MV-4-11 (cell line): Measurements from ENCODE around the gene PSMC3.

Source experiments
- DNase-seq: peaks from one replicate; lab custom pipeline; 2025; lab: John Stamatoyannopoulos, UW

The PSMC3 gene

DNA sequence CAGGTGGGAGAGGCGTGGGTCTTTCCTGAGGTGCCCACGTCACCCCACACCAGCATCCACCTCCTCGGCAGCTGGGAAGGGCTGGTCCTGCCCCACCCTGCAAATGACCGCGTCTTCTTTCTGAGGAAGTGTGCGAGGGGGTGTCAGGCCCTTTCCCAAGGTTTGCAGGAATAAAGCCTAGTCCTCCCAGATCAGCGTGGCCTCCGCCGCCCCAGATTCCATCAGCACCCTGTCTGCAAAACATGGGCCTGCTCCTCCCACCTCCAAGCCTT lies 32.3 kb downstream of the PSMC3 start:
- peak; percentile 52 for DNase-seq

DNA sequence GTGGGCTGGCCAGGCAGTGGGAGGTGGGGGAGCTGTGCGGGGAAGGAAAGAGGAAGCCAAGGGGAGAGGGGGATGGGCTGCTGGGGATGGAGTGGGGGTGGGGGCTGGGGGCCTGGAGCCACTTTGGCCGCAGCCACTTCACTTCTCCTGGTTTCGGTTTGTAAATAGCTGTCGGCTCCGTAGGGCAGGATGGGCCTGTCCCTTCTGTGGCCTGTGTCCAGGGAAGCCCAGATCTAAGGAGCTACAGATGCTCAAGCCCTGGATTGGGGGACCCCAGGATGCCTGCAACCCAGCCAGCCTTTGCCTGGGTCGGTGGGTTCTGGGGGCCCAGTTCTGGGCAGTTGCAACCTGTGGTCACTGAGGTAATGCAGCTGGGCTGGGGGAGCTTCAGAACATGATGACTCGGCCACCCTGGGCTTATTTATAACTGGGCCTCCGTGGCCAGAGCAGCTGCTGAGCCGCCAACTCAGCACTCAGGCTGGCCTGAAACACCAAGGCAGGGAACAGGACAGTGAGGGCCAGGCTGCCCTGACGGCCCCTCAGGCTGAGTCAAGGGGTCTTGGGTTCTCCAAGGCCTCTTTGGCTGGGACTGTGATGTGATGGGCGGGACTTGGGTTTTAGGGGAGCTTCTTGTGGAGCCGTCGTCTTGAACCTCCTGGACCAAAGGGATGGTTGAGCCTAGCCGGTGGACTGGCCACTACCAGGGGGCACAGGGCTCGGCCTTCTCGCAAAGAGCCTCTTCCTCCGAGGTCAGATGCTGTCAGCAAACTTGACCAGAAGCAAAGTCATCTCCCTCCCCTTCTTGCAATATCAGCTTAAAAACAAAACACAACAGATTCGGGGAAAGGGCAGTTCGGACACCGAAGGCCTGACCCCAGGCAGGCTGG lies 32.8 kb downstream of the PSMC3 start:
- peak; percentile 86 for DNase-seq

DNA sequence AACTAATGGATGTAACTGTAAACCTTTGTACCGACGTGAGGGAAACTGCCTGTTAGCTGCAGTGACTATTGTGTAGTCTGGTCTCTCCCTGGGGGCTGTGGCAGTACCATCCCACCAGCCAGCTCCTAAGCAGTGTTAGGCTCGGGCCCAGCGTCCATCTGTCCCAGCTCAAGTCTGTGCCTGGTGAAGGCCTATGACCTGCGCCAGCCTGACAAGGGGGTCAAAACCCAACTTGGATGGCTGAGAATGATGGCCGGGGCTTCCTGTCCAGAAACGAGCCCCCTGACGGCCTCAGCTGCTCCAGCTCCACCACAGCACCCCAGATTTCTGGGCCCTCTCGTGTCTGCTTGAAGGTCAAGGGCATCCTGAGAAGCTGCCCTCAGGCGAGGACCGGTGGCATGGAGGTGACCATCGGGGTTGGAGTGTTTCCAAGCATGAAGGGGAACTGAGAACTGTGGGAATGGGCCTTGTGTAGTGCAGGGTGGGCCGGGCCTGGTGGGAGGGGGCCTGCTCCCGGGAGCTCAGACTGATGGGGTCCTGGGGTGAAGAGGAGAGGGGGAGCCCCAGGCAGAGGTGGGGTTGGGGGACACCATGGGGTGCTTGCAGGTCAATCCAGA lies 33.6 kb downstream of the PSMC3 start:
- peak; percentile 45 for DNase-seq

DNA sequence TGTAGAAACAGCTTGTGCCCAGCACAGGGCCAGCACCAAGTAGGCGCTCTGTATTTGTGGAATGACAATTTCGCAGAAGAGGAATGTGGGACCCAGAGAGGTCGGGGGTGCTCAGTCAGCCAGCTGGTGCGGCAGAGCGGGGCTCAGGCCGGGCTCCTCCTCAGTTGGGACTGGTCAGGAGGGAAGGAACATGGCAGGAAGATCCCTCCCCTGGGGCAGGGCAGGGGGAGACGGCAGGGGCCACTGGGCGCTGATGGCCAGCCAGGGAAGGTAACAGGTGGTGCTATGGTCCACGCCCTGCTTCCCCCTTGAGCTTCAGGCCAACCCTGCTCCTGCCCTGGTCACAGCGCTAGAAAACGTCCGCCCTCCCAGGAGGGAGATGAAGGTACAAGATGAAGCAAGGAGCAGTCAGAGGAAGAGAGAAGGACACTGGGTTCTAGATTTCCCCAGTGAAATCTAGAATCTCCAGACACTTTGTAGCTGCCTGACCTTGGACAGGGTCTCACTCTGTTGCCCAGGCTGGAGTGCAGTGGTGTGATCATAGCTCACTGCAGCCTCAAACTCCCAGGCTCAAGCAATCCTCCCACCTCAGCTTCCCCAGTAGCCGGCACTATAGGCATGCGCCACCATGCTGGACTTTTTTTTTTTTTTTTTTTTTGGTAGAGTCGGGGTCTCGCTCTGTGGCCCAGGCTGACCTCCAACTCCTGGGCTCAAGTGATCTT lies 34.4 kb downstream of the PSMC3 start:
- DNase-seq, result no peak

DNA sequence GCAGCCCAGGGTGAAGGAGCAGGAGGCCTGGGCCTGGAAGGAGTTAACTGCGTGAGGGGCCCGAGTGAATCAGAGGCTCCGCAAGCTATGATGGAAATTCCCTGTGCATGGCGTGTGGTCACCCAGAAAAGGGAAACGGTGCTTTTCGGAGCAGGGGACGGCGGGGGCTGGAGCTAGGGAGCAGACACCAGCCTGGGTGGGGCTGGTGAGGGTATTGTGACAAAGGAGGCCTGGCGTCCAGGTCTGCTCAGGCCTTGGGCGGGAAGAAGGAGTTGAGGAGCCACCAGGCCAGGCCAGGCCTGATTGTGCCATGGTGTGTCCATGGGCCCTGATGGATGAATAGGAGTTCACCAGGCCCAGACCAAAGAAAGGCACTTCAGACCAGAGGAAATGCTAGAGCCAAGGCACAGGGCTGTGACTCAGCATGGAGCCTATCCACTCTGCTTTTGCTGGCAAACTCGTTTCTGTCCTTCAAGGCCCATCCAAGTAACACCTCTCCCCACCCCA lies 35.1 kb downstream of the PSMC3 start:
- peak; percentile 92 for DNase-seq

DNA sequence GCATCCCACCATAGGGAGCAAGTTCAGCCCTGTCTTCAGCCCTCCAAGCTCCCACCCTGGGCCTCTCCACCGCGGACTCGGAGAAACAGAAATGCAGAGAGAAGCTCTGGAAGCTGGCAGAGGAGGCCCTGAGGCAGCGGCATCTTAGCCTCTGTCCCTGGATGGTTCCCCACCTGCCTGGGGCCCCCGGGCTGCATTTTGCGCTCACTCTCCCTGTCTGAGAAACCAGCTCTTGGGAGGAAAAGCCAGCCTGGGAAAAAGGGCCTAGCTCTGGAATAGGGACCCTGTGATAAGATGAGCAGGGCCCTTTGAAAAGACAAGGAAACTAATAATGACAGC lies 35.8 kb downstream of the PSMC3 start:
- DNase-seq, result no peak

DNA sequence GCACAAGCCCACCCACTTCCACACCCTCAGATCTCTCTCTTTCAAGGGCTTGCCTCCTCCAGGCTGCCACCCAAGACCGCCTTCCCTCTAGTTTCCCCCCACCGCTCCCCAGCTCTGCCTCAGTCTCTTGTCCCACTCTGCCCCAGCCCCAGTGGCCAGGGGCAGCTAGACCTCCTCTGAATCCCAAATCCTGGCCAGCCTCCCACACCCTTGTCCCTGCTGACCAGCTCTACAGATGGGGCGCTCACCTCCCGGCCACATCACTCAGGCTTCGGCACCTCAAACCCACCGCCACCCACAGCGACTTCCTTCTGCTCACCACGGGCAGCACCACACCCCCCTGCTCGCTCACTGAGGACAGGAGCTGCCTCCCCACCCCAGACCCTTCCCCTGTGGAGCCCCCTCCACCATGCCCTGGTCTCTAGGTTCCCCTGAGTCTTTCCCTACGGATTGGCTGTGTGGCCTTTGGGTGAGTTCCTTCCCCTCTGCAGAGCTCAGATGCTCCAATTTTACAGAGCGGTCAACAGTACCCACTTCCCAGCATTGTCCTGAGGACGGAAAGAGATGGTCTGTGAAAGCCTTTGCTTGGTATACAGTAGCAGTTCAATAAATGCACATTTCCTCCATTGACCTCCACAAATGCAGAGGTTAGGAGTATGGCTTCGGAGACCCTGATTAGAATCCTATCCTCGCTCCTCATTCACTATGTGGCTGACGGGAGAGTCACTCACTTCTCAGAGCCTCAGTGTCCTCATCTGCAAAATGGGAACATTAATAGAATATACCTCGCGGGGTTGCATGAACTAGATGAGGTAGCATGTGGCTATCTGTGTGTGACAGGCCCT lies 36.4 kb downstream of the PSMC3 start:
- no peak for DNase-seq

DNA sequence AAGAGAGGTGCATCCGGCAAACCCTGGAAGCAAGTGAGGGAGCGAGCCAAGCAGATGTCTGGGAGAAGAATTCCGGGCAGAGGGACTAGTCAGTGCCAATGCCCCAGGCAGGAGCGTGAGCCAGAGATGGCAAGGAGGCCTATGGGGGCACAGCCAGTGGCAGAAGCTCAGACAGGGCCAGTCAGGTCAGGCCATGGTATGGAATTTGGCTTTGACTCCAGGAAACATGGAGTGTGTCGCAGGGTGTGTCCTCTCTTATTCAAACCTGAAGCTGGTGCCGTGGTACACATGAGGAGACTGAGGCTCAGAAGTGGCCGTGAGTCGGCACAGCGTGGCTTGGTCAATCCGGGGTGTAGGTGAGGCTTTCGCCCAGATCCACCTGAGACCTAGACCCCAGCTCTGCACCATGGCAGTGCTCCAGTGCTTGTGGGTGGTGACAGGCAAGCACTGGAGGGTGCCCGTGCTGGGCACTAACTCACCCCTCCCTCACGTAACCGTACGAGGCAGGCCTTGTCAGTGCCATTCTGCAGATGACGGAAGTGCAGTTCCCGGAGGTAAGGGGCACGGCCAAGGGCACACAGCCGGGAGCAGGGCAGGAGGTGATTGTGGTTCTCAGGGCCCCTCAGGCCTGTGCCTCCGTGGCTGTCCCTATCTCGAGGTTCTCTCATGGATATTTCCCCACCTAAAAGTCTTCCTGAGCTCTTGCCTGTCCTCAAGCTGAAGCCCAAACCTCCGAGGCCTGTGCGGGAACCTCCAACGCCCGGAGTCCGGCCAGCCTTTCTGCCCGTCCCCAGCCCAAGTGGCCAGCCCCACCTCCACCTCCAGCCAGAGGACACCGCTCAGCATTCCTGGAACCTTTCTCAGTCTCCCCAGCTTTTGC lies 37.3 kb downstream of the PSMC3 start:
- no peak for DNase-seq

DNA sequence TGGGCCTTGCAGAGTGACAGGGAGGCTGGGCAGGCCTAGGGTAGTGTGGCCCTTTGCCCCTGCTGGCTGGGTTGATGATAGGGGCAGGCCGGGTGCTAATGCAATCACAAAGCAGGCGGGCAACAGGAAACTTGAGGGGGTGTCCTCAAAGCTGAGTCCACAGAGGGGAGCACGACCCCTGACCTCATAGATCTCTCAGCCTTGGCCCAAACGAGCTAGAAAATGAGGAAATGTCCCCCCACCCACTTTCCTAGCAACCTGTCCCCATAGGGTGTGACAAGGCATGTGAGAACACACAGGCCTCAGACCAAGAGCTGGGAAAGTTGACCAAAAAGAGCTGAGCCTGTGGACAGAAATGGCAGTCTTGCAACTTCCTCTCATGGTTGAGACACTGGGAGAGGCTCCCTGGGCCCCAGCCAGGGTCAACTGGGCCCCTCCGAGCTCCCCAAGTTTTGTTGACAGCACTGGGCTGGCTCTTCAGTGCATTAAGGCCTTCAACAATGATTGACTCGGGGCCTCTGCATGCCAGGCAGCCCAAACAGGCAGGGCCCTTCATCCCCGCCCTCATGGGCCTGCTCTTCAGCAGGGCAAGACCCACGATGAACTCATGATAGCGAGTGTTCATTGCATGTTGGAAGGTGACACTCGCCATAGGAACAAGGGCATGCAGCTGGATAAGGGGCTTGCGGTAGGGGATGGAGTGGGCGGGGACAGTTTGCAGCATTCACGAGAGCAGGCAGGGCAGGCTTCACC lies 38.1 kb downstream of the PSMC3 start:
- DNase-seq, result peak; percentile 84

DNA sequence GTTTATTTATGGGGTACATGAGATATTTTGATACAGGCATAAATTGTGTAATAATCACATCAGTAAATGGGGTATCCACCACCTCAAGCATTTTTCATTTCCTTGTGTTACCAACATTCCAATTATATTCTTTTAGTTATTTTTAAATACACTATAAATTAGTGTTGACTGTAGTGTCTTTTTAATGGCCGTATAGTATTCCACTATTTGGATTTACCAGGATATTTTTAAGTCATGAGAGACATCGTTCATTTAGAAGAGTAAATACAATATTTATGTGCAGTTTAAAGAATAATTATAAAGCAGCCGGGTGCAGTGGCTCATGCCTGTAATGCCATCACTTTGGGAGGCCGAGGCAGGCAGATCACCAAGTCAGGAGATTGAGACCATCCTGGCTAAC lies 41.7 kb downstream of the PSMC3 start:
- DNase-seq, result no peak

DNA sequence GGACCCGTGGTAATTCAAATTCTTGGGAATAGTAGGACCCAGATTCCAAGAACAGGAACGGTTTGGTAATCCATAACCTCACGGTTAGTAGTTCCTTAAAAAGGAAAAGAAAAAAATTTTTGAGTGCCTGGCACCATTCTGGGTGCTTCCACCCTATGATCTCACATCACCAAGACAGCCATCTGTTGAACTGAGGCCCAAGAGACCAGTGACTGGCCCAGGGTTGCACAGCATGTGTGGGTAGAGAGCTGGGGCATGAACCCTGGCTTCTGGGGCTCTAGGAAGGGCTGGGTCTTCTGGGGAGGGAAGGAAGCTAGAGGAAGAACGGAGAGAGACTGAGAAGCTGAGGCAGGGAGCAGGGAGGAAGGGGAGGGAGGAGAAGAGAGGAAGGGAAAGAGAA lies 43.2 kb downstream of the PSMC3 start:
- peak; percentile 32 for DNase-seq

DNA sequence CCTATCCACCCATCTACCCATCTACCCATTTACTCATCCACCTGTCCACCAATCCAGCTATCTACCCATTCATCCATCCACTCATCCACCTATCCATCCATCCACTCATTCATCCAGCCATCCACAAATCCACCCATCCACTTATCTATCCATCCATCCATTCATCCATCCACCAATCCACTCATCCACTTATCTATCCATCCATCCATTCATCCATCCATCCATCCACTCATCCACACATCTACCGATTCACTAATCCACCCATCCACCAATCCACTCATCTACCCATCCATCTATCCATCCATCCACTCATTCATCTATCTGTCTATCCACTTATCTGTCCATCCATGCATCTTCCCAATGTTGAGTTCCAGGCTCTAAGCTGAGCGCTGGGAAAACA lies 46.2 kb downstream of the PSMC3 start:
- no peak for DNase-seq

DNA sequence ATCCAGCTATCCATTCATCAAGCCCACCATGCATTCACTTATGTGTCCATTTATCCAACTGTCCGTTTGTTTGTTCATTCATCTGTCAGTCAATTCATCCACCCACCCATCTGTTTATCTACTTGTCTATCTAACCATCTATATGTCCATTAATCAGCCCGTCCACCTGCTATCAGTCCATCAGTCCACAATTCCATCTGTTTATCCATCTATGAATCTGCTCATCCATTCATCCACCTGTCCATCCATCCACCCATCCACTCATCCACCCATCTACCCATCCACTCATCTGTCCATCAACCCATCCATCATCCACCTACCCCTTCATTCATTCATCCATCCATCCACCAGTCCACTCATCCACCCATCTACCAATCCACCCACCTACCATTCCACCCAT lies 46.9 kb downstream of the PSMC3 start:
- no peak for DNase-seq

DNA sequence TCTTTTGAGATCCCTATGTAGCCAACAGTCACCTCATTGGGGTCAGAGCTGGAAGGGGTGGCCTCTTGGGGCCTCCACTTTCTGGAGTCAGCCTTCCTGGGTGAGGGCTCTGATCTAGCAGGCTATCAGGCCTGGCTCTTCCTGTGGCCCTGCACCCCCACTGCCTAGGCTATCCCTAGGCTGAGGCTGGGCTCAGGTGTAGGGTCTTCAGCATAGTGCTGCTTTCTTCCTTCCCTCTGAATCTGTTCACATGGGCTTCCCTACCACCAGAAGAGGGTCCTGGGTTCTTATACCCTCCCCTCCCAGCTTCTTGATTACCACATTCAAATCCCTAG lies 47.4 kb downstream of the PSMC3 start:
- no peak for DNase-seq

DNA sequence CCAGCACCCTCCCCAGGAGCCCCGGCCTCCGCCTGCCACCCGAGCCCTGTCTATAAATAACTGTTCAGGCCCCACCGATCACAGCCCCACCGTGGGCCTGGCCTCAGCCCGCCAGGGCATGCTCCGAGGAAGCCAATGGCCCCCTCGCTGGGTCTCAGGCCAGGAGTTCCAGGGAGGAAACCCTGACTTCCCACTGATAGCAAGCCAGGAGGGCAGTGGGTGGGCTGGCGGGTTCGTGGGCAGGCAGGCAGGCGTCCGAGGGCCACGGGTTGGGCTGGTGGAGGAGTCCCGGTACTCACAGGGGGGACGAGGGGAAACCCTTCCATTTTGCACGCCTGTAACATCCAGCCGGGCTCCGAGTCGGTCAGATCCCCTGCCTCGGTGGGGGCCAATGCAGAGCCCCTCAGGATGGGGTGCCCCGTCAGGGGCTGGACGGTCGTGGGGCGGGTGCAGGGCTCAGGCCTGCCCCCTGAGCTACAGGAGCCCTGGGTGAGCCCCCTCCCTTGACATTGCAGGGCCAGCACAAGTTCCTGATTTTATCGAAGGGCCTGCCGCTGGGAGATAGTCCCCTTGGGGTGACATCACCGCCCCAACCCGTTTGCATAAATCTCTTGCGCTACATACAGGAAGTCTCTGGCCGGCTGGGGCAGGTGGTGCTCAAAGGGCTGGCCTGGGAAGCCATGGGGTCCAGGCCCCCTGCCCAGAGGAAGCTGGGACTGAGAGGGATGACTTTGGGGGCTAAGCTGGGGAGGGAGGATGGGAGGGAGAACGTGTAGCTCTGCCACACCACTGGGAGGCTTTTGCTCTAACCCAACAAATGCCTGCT lies 48.0 kb downstream of the PSMC3 start, which contains the start of gene SPI1:
Gene SPI1, minus strand, starts transcription at position 538 of the 826 bp plus-strand sequence. Its CDS starts 194 bp downstream, at position 344.
- DNase-seq, result peak; percentile 94

DNA sequence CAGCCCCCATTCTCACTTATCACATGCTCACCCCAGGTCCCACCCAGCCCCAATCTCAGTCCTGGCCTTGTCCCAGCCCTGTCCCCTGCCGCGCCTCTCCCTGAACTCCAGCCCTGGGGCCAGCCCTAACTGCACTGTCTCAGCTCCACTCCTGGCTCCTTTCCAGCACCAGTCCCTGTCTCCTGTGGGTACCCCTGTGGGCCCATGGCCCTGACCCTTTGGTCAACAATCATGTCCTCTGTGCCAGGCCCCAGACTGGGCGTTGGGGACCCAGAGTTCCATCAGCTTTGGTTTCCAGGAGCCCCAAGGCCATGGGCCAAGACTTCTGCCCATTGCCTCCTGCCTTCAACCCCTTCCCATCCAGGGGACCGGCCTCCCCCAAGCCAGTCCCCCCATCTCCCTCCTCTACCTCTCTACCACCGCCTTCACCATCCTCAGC lies 48.6 kb downstream of the PSMC3 start:
- no peak for DNase-seq

DNA sequence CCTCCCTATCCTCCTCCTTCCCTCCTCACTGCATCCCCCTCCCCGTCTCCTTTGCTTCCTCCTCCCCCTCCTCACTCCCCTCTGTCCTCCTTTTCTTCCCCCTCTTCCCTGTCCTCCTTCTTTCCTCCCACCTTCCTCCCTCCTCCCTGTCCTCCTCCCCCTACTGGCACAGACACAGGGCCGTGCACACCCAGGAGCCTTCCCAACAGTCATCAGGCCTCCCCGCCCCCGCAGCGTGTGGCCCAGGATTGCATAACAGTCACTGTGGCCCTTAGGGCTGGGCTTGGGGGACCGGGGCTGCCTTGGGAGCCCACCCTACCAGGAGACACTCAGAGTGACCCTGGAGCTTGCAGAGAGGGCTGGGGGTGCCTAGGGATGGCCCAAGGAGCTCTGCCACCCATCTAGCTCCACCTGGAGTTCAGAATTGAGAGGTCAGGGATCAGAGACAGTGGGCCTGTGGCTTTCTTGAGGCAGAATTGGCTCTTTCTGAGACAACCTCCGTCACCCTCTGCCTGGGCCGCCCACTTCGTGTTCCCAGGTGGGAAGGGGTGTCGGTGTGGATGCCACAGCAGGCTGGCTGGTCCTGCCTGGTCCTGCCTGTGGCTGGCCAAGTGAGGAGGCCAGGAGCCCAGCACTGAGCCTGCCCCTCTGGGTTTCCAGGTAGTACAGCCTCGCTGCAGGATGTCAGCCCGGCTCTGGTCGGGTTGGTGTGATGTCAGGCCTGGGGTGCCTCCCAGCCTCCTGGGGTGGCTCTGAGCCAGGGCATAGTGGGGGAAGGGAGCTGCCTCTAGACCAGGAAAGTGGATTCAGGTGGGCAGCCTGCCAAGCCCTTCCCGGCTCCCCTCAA lies 49.5 kb downstream of the PSMC3 start:
- peak; percentile 67 for DNase-seq

DNA sequence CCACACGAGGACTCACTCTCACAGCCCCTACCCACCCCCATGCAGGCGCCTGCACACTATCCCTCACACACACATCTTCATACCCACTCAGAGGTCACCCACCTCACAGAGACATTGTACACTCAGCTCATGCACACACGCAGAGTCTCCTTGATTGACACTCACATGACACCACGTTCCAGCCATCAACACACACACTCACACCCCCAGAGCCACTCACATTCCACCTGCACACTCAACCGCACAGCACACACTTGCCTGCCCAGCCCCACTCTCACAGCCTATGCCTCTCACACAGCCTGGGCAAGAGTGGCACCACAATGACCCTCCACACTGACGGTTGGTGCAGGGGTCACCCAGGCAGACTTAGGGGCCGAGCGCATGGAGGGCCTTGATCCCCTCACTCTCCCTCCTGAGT lies 50.1 kb downstream of the PSMC3 start:
- no peak for DNase-seq
